Measurements from ENCODE around the gene DMD.

GRCh38 chrX:32137525-32137924 is 1073.8 kb downstream of the DMD start:
- TF ChIP-seq POLR2AphosphoS5 (IDR thresholded peaks at IDR 0.05; ENCODE audit: borderline replicate concordance, low read depth, low read length) (no peak), EZH2 (IDR thresholded peaks at IDR 0.05) (no peak), FOXP2 (optimal IDR thresholded peaks at IDR 0.05; ENCODE audit: control extremely low read depth, extremely low read length, insufficient read depth) (no peak)
